HG03045 (cell line): Measurements from ENCODE around the gene STARD3NL.
"Not testable (repeated sequence)": the region's sequence is repeated elsewhere in the genome, so short reads cannot be mapped to it uniquely, and the experiment has no call there.

Source experiments
- ATAC-seq: cut with Tn5 transposase; IDR thresholded peaks from one replicate; pipeline ENCODE4 v1.9.1; 2021; ENCODE audit warnings: mild to moderate bottlenecking, moderate library complexity; ENCODE audit not compliant: unreplicated experiment

Gene STARD3NL

GRCh38 chr7:38217672-38218071, 39.6 kb downstream of the STARD3NL start:
- ATAC-seq, result no peak

GRCh38 chr7:38220452-38220851, 42.4 kb downstream of the STARD3NL start:
- ATAC-seq, result no peak

- peak; percentile 61 for ATAC-seq
Observed at GRCh38 chr7:38222481-38223096, 44.5 kb downstream of the STARD3NL start.

GRCh38 chr7:38223306-38223705, 45.3 kb downstream of the STARD3NL start:
- no peak for ATAC-seq

GRCh38 chr7:38224392-38224791, 46.3 kb downstream of the STARD3NL start:
- no peak for ATAC-seq

- ATAC-seq, result no peak
Observed at GRCh38 chr7:38229386-38229785, 51.3 kb downstream of the STARD3NL start.

GRCh38 chr7:38229884-38230642, 52.0 kb downstream of the STARD3NL start:
- no peak for ATAC-seq

- peak; percentile 76 for ATAC-seq
Observed at GRCh38 chr7:38232502-38233366, 54.7 kb downstream of the STARD3NL start.

- ATAC-seq, result not testable (repeated sequence)
Observed at GRCh38 chr7:38234759-38235158, 56.7 kb downstream of the STARD3NL start.

GRCh38 chr7:38235606-38236005, 57.6 kb downstream of the STARD3NL start:
- no peak for ATAC-seq

GRCh38 chr7:38239129-38239528, 61.1 kb downstream of the STARD3NL start:
- not testable (repeated sequence) for ATAC-seq

- ATAC-seq, result no peak
Observed at GRCh38 chr7:38241071-38241470, 63.0 kb downstream of the STARD3NL start.

- ATAC-seq, result no peak
Observed at GRCh38 chr7:38242814-38243213, 64.8 kb downstream of the STARD3NL start.

- not testable (repeated sequence) for ATAC-seq
Observed at GRCh38 chr7:38243345-38243744, 65.3 kb downstream of the STARD3NL start.

- ATAC-seq, result no peak
Observed at GRCh38 chr7:38244516-38244915, 66.5 kb downstream of the STARD3NL start.

- ATAC-seq, result no peak
Observed at GRCh38 chr7:38245409-38245977, 67.4 kb downstream of the STARD3NL start.

- ATAC-seq, result no peak
Observed at GRCh38 chr7:38248069-38248567, 70.1 kb downstream of the STARD3NL start.

GRCh38 chr7:38249849-38250248, 71.8 kb downstream of the STARD3NL start:
- peak; percentile 87 for ATAC-seq

- no peak for ATAC-seq
Observed at GRCh38 chr7:38257350-38257677, 79.3 kb downstream of the STARD3NL start.

- not testable (repeated sequence) for ATAC-seq
Observed at GRCh38 chr7:38259157-38259556, 81.1 kb downstream of the STARD3NL start.

- not testable (repeated sequence) for ATAC-seq
Observed at GRCh38 chr7:38261601-38262000, 83.6 kb downstream of the STARD3NL start.
